Suprapubic skin (tissue), 3 donors: ENCODE measurements around the gene PABPN1.

Experiments
- EP300 ChIP-seq: sonication (generic); formaldehyde crosslinking; IDR thresholded peaks from one replicate; pipeline ENCODE4 v1.6.1; 2017; ENCODE audit warnings: antibody characterized with exemption
- POLR2A ChIP-seq, 2 donors: fragments of 450-650 bp; IDR thresholded peaks; one replicate each; pipeline ENCODE4 v1.6.1; 2017; ENCODE audit warnings: antibody characterized with exemption in 2 of 2, mild to moderate bottlenecking in 2 of 2, moderate library complexity in 2 of 2
- TF ChIP-seq, protein P1 (sequence below), 2 donors: fragments of 200-600 bp in 1 of 2; fragments of 450-650 bp in 1 of 2; sonication (generic) in 1 of 2; IDR thresholded peaks; one replicate each; pipeline ENCODE4 v1.5.1; 2016 to 2019; ENCODE audit warnings: antibody characterized with exemption in 2 of 2, mild to moderate bottlenecking in 1 of 2, moderate library complexity in 1 of 2

DNA sequence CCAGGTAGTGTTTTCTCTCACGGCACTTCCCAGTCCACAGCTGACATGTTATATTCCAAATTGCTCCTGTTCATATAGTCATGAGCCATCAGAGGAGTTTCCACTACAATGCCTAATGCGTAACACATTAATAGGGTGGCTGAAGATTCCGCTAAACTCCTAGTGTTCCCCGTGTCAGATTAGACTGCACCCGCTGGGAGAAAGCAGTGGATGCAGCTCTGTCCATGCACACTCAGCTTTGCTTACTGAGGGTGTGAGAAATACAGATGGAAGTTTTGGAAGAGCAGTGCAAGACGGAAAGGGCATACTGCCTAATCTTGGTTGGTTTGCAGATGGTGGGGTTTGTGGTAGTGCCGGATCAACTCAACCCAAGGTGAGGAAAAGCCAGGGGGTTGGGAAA is 24.2 kb upstream of the PABPN1 start:
- TF ChIP-seq POLR2A (IDR thresholded peaks at IDR 0.05), result no peak
- TF ChIP-seq, protein P1, sequence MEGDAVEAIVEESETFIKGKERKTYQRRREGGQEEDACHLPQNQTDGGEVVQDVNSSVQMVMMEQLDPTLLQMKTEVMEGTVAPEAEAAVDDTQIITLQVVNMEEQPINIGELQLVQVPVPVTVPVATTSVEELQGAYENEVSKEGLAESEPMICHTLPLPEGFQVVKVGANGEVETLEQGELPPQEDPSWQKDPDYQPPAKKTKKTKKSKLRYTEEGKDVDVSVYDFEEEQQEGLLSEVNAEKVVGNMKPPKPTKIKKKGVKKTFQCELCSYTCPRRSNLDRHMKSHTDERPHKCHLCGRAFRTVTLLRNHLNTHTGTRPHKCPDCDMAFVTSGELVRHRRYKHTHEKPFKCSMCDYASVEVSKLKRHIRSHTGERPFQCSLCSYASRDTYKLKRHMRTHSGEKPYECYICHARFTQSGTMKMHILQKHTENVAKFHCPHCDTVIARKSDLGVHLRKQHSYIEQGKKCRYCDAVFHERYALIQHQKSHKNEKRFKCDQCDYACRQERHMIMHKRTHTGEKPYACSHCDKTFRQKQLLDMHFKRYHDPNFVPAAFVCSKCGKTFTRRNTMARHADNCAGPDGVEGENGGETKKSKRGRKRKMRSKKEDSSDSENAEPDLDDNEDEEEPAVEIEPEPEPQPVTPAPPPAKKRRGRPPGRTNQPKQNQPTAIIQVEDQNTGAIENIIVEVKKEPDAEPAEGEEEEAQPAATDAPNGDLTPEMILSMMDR (IDR thresholded peaks at IDR 0.05), result no peak
- TF ChIP-seq EP300, result no peak
